DND-41 (cell line): Measurements from ENCODE around the gene RUVBL1.

ENCODE experiments used
- ATAC-seq: fragments of 200-7000 bp; cut with Tn5 transposase; 3 replicates; pipeline ENCODE4 v1.9.1; 2021; ENCODE audit warnings: low read depth; ENCODE audit not compliant: insufficient read depth
- DNase-seq: peaks from one replicate; pipeline ENCODE4 v3.0.0-alpha.2; 2020
- H2AFZ ChIP-seq: 2 replicates; pipeline ENCODE4 v1.6.0; 2012; ENCODE audit warnings: low read depth, low read length
- H3K27ac ChIP-seq: 2 replicates; pipeline ENCODE4 v1.5.1; 2012; ENCODE audit warnings: low read length, inconsistent platforms
- H3K27me3 ChIP-seq: fragments of 200-600 bp; sonication (generic); 2 replicates; pipeline ENCODE4 v1.6.0; 2012; ENCODE audit warnings: low read length, mild to moderate bottlenecking, inconsistent platforms; ENCODE audit not compliant: insufficient read depth, poor library complexity
- H3K36me3 ChIP-seq: 2 replicates; pipeline ENCODE4 v1.5.1; 2012; ENCODE audit warnings: low read length, inconsistent platforms; ENCODE audit not compliant: insufficient read depth
- H3K4me1 ChIP-seq: 2 replicates; pipeline ENCODE4 v1.5.1; 2012; ENCODE audit warnings: mild to moderate bottlenecking, low read length; ENCODE audit not compliant: insufficient read depth
- H3K4me2 ChIP-seq: 2 replicates; pipeline ENCODE4 v1.6.0; 2012; ENCODE audit warnings: mild to moderate bottlenecking, moderate library complexity, low read length, inconsistent platforms; ENCODE audit not compliant: insufficient read depth
- H3K4me3 ChIP-seq, 2 experiments: fragments of 200-600 bp in 1 of 2; shearing (Covaris generic) in 1 of 2; 2 replicates each; pipeline ENCODE4 v1.5.1; 2012 to 2016; ENCODE audit warnings: inconsistent platforms in 2 of 2, low read length in 2 of 2, mild to moderate bottlenecking in 2 of 2, low read depth in 1 of 2, moderate library complexity in 1 of 2
- H3K79me2 ChIP-seq: 2 replicates; pipeline ENCODE4 v1.6.0; 2012; ENCODE audit warnings: low read length, inconsistent platforms; ENCODE audit not compliant: insufficient read depth
- H3K9ac ChIP-seq: 2 replicates; pipeline ENCODE4 v1.6.0; 2012; ENCODE audit warnings: low read depth, mild to moderate bottlenecking, inconsistent platforms, low read length, moderate library complexity
- H3K9me3 ChIP-seq: 2 replicates; pipeline ENCODE4 v1.5.1; 2012; ENCODE audit warnings: low read length, moderate library complexity, mild to moderate bottlenecking, inconsistent platforms; ENCODE audit not compliant: insufficient read depth, severe bottlenecking
- H4K20me1 ChIP-seq: 2 replicates; pipeline ENCODE4 v1.6.0; 2012; ENCODE audit warnings: low read length; ENCODE audit not compliant: insufficient read depth
- CTCF ChIP-seq: IDR thresholded peaks from 2 replicates; pipeline ENCODE4 v1.5.1; 2012; ENCODE audit warnings: borderline replicate concordance, low read length, moderate library complexity, mild to moderate bottlenecking; ENCODE audit not compliant: poor library complexity, severe bottlenecking; ENCODE audit errors: extremely low read depth
- EZH2 ChIP-seq: IDR thresholded peaks from 3 replicates; pipeline ENCODE4 v1.6.1; 2012; ENCODE audit warnings: borderline replicate concordance, low read depth, mild to moderate bottlenecking, moderate library complexity, low read length, inconsistent platforms; ENCODE audit not compliant: severe bottlenecking

RUVBL1 gene

GRCh38 chr3:128143496-128143895 lies 19.9 kb upstream of the RUVBL1 start:
- H3K27me3 ChIP-seq, result no peaks in the 10 kb centered on the region
- no peak overlapping the region for H3K27ac ChIP-seq
- no peak for ATAC-seq
- TF ChIP-seq CTCF, result no peak
- no peak for TF ChIP-seq EZH2
- no peaks in the 10 kb centered on the region for H3K79me2 ChIP-seq
- H2AFZ ChIP-seq, result no peak overlapping the region
- DNase-seq, result no peak
- peaks cover 6% of the 10 kb centered on the region; the same call in 1 of the 2 replicates for H3K36me3 ChIP-seq
- no peak overlapping the region for H3K9ac ChIP-seq
- no peak overlapping the region for H3K4me2 ChIP-seq
- no peaks in the 10 kb centered on the region for H3K9me3 ChIP-seq
- no peak overlapping the region for H3K4me3 ChIP-seq
- no peaks in the 10 kb centered on the region for H3K4me1 ChIP-seq
- H4K20me1 ChIP-seq, result no peaks in the 10 kb centered on the region

- no peaks in the 10 kb centered on the region for H3K4me1 ChIP-seq
- H3K4me3 ChIP-seq, result no peak overlapping the region
- no peaks in the 10 kb centered on the region for H3K79me2 ChIP-seq
- no peak overlapping the region for H3K27ac ChIP-seq
- H3K9ac ChIP-seq, result no peak overlapping the region
- H2AFZ ChIP-seq, result no peak overlapping the region
- H3K36me3 ChIP-seq, result no peaks in the 10 kb centered on the region
- TF ChIP-seq EZH2, result no peak
- TF ChIP-seq CTCF, result peak; percentile 78
- peaks cover 3% of the 10 kb centered on the region for H3K27me3 ChIP-seq
- peak; percentile 56 for DNase-seq
- no peaks in the 10 kb centered on the region for H4K20me1 ChIP-seq
- peak; percentile 78 for ATAC-seq
- H3K4me2 ChIP-seq, result no peak overlapping the region
- H3K9me3 ChIP-seq, result no peaks in the 10 kb centered on the region
These were observed 9.8 kb upstream of the RUVBL1 start for GRCh38 chr3:128133273-128133883.

- Histone ChIP-seq H3K27ac (no peak overlapping the region), H2AFZ (no peak overlapping the region), H3K4me3 (no peak overlapping the region), H3K9ac (no peak overlapping the region), H3K4me1 (no peaks in the 10 kb centered on the region), H3K4me2 (no peak overlapping the region), H4K20me1 (no peaks in the 10 kb centered on the region), H3K79me2 (no peaks in the 10 kb centered on the region), H3K9me3 (no peaks in the 10 kb centered on the region), H3K36me3 (no peaks in the 10 kb centered on the region), H3K27me3 (peaks cover 3% of the 10 kb centered on the region)
- no peak for DNase-seq
- no peak for TF ChIP-seq CTCF
- TF ChIP-seq EZH2, result no peak
- no peak for ATAC-seq
These were observed 8.5 kb upstream of the RUVBL1 start for GRCh38 chr3:128131897-128132646.

GRCh38 chr3:128128251-128128650 lies 4.6 kb upstream of the RUVBL1 start:
- no peak for ATAC-seq
- H3K79me2 ChIP-seq, result peaks cover 4% of the 10 kb centered on the region
- no peaks in the 10 kb centered on the region for H3K27me3 ChIP-seq
- no peaks in the 10 kb centered on the region for H3K9me3 ChIP-seq
- no peak for DNase-seq
- H2AFZ ChIP-seq, result no peak overlapping the region
- peaks cover 9% of the 10 kb centered on the region for H3K4me1 ChIP-seq
- no peak overlapping the region for H3K4me2 ChIP-seq
- peaks cover 3% of the 10 kb centered on the region; the same call in 1 of the 2 replicates for H3K36me3 ChIP-seq
- no peak overlapping the region for H3K4me3 ChIP-seq
- no peak overlapping the region for H3K27ac ChIP-seq
- no peak overlapping the region for H3K9ac ChIP-seq
- no peaks in the 10 kb centered on the region for H4K20me1 ChIP-seq
- no peak for TF ChIP-seq EZH2
- TF ChIP-seq CTCF, result no peak
